Measurements from ENCODE around the gene HOXA7. TPM values are rescaled to one million over a fixed set of nuclear protein-coding genes. Genes with fewer than 3 reads are reported as not detected.
A peak's percentile ranks its signal among the peaks of the same experiment; 100 is the strongest.

The HOXA7 gene
- total RNA-seq, 4 donors from 2014 or later: 8.7 to 16.9 (median 11.3) TPM

GRCh38 chr7:27192546-27193334 is 36.3 kb upstream of the HOXA7 start:
- WGBS, 2 donors: 1 to 9% methylated on average over 32 to 62 of the region's 78 CpGs

GRCh38 chr7:27191833-27192545 is 35.5 kb upstream of the HOXA7 start:
- Histone ChIP-seq H3K27ac (peak overlapping the region in 3 of 4 donors; percentile 17 to 87 (median 50)), H3K27me3 (peaks cover 0 to 94% of the 10 kb centered on the region in 2 donors), H3K36me3 (no peaks in the 10 kb centered on the region), H3K9me3 (no peaks in the 10 kb centered on the region), H3K4me1 (peaks cover 0 to 42% (median 29%) of the 10 kb centered on the region in 4 donors), H3K4me3 (peak overlapping the region; percentile 19 to 51 (median 38))
- 13 to 16% methylated on average over 39 of the region's 42 CpGs for WGBS, 2 donors
- TF ChIP-seq, protein P1, sequence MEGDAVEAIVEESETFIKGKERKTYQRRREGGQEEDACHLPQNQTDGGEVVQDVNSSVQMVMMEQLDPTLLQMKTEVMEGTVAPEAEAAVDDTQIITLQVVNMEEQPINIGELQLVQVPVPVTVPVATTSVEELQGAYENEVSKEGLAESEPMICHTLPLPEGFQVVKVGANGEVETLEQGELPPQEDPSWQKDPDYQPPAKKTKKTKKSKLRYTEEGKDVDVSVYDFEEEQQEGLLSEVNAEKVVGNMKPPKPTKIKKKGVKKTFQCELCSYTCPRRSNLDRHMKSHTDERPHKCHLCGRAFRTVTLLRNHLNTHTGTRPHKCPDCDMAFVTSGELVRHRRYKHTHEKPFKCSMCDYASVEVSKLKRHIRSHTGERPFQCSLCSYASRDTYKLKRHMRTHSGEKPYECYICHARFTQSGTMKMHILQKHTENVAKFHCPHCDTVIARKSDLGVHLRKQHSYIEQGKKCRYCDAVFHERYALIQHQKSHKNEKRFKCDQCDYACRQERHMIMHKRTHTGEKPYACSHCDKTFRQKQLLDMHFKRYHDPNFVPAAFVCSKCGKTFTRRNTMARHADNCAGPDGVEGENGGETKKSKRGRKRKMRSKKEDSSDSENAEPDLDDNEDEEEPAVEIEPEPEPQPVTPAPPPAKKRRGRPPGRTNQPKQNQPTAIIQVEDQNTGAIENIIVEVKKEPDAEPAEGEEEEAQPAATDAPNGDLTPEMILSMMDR (IDR thresholded peaks at IDR 0.05): no peak
- TF ChIP-seq POLR2A (IDR thresholded peaks at IDR 0.05) (no peak), EP300 (IDR thresholded peaks at IDR 0.05) (peak in 1 of 2 donors; percentile 6)
- peak in 1 of 2 donors; percentile 26 for DNase-seq (ENCODE audit: low spot score in 2 of 2)

More at GRCh38 chr7:27192546-27193334, 36.3 kb upstream of the HOXA7 start:
- TF ChIP-seq, protein P1 (IDR thresholded peaks at IDR 0.05): no peak
- TF ChIP-seq POLR2A (IDR thresholded peaks at IDR 0.05) (no peak), EP300 (IDR thresholded peaks at IDR 0.05) (no peak)
- no peaks in the 10 kb centered on the region for H3K36me3 ChIP-seq
- DNase-seq (ENCODE audit: low spot score in 2 of 2): peak in 1 of 2 donors; percentile 21
- H3K27ac ChIP-seq: peak overlapping the region in 3 of 4 donors; percentile 17 to 87 (median 50)
- peaks cover 0 to 38% (median 25%) of the 10 kb centered on the region in 4 donors for H3K4me1 ChIP-seq
- no peaks in the 10 kb centered on the region for H3K9me3 ChIP-seq
- H3K27me3 ChIP-seq: peaks cover under 1 to 94% of the 10 kb centered on the region in 2 donors
- peak overlapping the region; percentile 19 to 51 (median 38) for H3K4me3 ChIP-seq

- peak overlapping the region in 1 of 4 donors; percentile 43 for H3K4me3 ChIP-seq
- peak overlapping the region in 1 of 4 donors; percentile 87 for H3K27ac ChIP-seq
- no peaks in the 10 kb centered on the region for H3K36me3 ChIP-seq
- 49 to 67% methylated on average over 15 of the region's 15 CpGs for WGBS, 2 donors
- TF ChIP-seq, protein P1 (IDR thresholded peaks at IDR 0.05): no peak
- TF ChIP-seq POLR2A (IDR thresholded peaks at IDR 0.05): no peak
- TF ChIP-seq EP300 (IDR thresholded peaks at IDR 0.05): no peak
- DNase-seq (ENCODE audit: low spot score in 2 of 2): peak in 1 of 2 donors; percentile 11
- H3K9me3 ChIP-seq: no peaks in the 10 kb centered on the region
- H3K27me3 ChIP-seq: peaks cover 0 to 94% of the 10 kb centered on the region in 2 donors
- peaks cover 0 to 42% (median 29%) of the 10 kb centered on the region in 4 donors for H3K4me1 ChIP-seq
These were observed 34.8 kb upstream of the HOXA7 start for GRCh38 chr7:27191161-27191731.

- DNase-seq (ENCODE audit: low spot score in 2 of 2): no peak
- Histone ChIP-seq H3K27me3 (peaks cover 0 to 97% of the 10 kb centered on the region in 2 donors), H3K4me3 (no peak overlapping the region), H3K36me3 (no peaks in the 10 kb centered on the region), H3K4me1 (peaks cover 0 to 53% (median 32%) of the 10 kb centered on the region in 4 donors), H3K9me3 (no peaks in the 10 kb centered on the region), H3K27ac (peak overlapping the region in 1 of 4 donors; percentile 87)
- 56 to 73% methylated on average over 7 of the region's 7 CpGs for WGBS, 2 donors
- TF ChIP-seq EP300 (IDR thresholded peaks at IDR 0.05): no peak
- no peak for TF ChIP-seq POLR2A (IDR thresholded peaks at IDR 0.05)
- TF ChIP-seq, protein P1 (IDR thresholded peaks at IDR 0.05): no peak
These were observed 33.7 kb upstream of the HOXA7 start for GRCh38 chr7:27189997-27190748.
